ENCODE data around the gene VTI1B. TPM values are rescaled to one million over a fixed set of nuclear protein-coding genes. Genes with fewer than 3 reads are reported as not detected.

Gene VTI1B
- total and polyA plus RNA-seq, 2 donors (not counting 3 experiments of a cell fraction or from before 2014, with no cell fraction given) = 23.8 to 90.0 TPM

GRCh38 chr14:67680941-67681340 lies 6.5 kb upstream of the VTI1B start:
- H3K4me2 ChIP-seq (ENCODE audit: insufficient read depth, low read length) = no peak overlapping the region
- no peaks in the 10 kb centered on the region for H3K27me3 ChIP-seq (ENCODE audit: control insufficient read depth in 2 of 2, insufficient read depth in 2 of 2, low read length in 2 of 2)
- peaks cover 30% of the 10 kb centered on the region for H3K79me2 ChIP-seq (ENCODE audit: control insufficient read depth, insufficient read depth, low read length)
- no peaks in the 10 kb centered on the region for H3K9me3 ChIP-seq (replicated peaks; ENCODE audit: control insufficient read depth, insufficient read depth, low read length)
- H3K9ac ChIP-seq (replicated peaks; ENCODE audit: extremely low read depth, insufficient read depth, low read length) = no peak overlapping the region
- dilution Hi-C loops (cut with MboI; ENCODE audit: extremely low pct_ligation_motif_present, low sequenced_read_pairs) (no loop called here), intact Hi-C loops (cut with micrococcal nuclease) (no loop called here)
- H4K20me1 ChIP-seq (replicated peaks; ENCODE audit: control insufficient read depth, extremely low read depth, insufficient read depth, low read length) = no peaks in the 10 kb centered on the region
- H3K4me3 ChIP-seq (replicated peaks in 1 of 3; ENCODE audit: insufficient read depth in 1 of 3, low read depth in 1 of 3, low read length in 3 of 3) = no peak overlapping the region
- no peak overlapping the region for H3K27ac ChIP-seq (ENCODE audit: insufficient read depth, low read depth, low read length)
- POLR2A ChIA-PET = no interaction called here
- DNase-seq (ENCODE audit: low read depth, low spot score) (no peak), FAIRE-seq (no peak)
- CTCF ChIA-PET = interaction anchor here (1.2 to 1.9 kb wide), 4 partner anchors 11 to 154 kb away, joined by 3 to 10 read pairs (median 6); no protein-coding TSS in a partner anchor
- TF ChIP-seq POLR2A (IDR thresholded peaks at IDR 0.05; ENCODE audit: low read depth, low read length) (no peak), MYC (IDR thresholded peaks at IDR 0.05; ENCODE audit: low read depth, low read length) (no peak), GATA2 (IDR thresholded peaks at IDR 0.05; ENCODE audit: insufficient read depth, insufficient read length, low read depth, low read length) (no peak), POLR2AphosphoS5 (IDR thresholded peaks at IDR 0.05; ENCODE audit: insufficient read depth, low read depth, low read length) (no peak), EZH2 (IDR thresholded peaks at IDR 0.05; ENCODE audit: borderline replicate concordance, low read depth, low read length, severe bottlenecking) (no peak), JUN (IDR thresholded peaks at IDR 0.05; ENCODE audit: borderline replicate concordance, insufficient read depth, insufficient read length, low read depth) (no peak), FOS (IDR thresholded peaks at IDR 0.05; ENCODE audit: borderline replicate concordance, insufficient read depth, low read length) (no peak)
- TF ChIP-seq, protein P1, sequence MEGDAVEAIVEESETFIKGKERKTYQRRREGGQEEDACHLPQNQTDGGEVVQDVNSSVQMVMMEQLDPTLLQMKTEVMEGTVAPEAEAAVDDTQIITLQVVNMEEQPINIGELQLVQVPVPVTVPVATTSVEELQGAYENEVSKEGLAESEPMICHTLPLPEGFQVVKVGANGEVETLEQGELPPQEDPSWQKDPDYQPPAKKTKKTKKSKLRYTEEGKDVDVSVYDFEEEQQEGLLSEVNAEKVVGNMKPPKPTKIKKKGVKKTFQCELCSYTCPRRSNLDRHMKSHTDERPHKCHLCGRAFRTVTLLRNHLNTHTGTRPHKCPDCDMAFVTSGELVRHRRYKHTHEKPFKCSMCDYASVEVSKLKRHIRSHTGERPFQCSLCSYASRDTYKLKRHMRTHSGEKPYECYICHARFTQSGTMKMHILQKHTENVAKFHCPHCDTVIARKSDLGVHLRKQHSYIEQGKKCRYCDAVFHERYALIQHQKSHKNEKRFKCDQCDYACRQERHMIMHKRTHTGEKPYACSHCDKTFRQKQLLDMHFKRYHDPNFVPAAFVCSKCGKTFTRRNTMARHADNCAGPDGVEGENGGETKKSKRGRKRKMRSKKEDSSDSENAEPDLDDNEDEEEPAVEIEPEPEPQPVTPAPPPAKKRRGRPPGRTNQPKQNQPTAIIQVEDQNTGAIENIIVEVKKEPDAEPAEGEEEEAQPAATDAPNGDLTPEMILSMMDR (IDR thresholded peaks at IDR 0.05; ENCODE audit: extremely low read depth in 1 of 2, insufficient read depth in 1 of 2, low read depth in 1 of 2, low read length in 2 of 2) = no peak
- no peaks in the 10 kb centered on the region for H3K9me1 ChIP-seq (replicated peaks; ENCODE audit: control insufficient read depth, extremely low read depth, insufficient read depth, low read length)
- peaks cover 4 to 7% of the 10 kb centered on the region in 2 experiments for H3K36me3 ChIP-seq (ENCODE audit: control insufficient read depth in 2 of 2, extremely low read depth in 1 of 2, insufficient read depth in 2 of 2, low read length in 2 of 2)
- H3K4me1 ChIP-seq (ENCODE audit: control insufficient read depth, extremely low read depth, insufficient read depth, low read length) = peaks cover 17% of the 10 kb centered on the region
- no TSS peak for BruUV-seq (replicated peaks)
- no peak overlapping the region for H2AFZ ChIP-seq (ENCODE audit: low read depth, low read length)

All from endothelial cell of umbilical vein (primary cell).